Activated T-helper 1 cell treated with Interleukin-2 at 50 U/mL for 16 hours (primary cell): ENCODE measurements around the gene UBE3A.

Experiments used
- DNase-seq: peaks from one replicate; pipeline ENCODE4 v3.0.0-alpha.2; 2020; ENCODE audit warnings: low read depth

Gene UBE3A

GRCh38 chr15:25403771-25404170 is 35.1 kb downstream of the UBE3A start:
- DNase-seq = no peak

- DNase-seq = no peak
These were observed 36.5 kb downstream of the UBE3A start for GRCh38 chr15:25402342-25402741.

DNA sequence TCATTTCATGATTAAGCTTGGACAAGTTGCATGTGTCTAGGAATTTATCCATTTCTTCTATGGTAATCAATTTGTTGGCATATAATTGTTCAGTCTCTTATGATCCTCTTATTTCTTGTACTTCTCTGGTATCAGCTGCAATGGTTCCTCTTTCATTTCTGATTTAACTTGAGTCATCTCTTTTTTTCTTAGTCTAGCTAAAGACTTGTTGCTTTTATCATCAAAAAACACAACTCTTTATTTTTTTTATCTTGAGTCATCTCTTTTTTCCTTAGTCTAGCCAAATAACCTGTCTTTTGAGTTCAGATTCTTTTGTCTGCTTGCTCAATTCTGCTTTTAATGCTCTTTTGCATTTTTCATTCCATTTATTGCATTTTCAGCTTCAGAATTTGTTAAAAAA is 37.3 kb downstream of the UBE3A start:
- DNase-seq = no peak

DNA sequence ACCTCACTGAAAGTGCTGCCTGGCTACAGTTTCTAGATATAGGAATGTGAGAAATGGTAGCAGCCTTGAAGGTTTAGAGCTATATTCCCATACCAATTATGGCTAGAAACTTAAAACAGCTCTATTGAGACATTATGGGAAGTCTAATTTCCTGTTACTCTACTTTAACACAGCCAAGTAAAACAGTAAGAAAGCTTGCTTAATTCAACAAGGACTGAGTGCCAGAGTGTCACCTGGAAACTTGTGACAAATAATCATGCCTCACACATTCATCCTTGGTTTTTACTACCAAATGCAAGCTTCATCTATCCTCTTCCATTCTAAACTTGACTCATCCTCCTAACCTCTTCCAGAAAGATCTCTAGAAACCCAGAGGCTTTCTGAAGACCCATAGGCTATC is 41.7 kb downstream of the UBE3A start:
- no peak for DNase-seq

DNA sequence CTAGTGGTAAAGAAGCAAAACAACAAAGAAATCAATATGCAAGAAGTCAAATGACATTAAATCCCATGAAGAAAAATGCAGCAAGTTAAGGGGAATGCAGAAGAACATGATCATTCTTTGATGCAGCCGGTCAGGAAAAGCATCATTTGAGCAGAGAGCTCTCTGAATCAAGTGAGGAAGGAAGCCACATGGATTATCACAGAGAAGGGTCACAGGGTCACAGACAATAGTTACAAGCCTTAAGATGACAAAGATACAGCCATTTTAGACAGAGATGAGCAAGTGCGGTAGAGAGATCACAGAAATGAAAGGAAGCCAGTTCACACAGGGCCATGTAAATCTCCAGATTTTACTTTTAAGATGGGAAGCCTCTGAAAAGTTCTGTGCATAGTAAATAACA is 43.9 kb downstream of the UBE3A start:
- no peak for DNase-seq

DNA sequence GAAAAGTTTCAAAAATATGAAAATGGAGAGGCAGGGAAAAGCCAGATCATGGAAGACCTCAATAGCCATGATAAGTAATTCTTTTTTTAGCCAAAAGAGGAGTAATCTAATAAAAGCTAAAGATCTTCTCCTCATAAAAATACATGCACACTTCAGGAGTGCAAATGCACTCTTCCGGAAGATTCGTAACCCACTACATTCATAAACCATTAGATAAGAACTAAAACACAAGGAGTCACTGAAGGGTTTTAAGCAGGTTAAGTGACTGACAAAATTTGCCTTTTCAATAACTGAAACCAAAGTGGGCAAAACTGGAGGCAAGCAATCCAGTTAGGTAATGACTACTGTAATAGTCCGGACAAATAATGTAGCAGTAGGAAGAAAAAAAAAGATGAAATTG is 46.0 kb downstream of the UBE3A start:
- no peak for DNase-seq

DNA sequence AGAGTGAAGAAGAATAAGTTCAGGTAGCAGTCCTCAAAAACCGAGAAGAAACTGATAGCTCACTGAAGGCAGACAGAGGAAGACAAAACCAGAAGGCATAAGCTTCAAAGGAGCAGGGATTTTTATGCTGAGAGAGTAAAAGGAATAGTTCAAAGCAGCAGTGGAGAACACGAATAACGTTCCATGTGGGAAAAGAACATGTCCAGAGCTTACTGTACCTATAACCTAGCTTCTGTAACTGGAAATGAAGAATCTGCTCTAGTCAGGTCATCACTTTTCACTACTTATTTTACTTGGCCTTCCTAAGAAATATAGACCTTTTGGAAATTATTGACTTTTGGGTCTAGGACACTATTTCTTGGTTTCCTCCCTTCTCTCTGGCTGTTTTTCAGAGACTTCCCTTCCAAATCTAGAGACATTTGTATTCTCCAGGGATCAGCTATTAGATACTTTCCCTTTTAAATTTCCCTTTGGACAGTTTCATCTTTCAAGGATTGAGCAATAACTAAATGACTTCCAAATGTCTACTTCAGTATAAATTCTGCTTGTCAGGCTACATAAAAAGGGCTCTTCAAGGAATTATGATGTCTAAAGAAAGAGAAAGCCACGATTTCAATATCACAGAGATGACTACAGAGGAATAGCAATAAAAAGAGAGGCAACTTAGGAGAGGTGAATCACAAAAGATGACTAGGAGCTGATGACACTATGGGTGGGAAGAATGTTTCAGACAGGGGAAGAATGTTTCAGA is 46.7 kb downstream of the UBE3A start:
- DNase-seq = no peak

GRCh38 chr15:25385986-25386385 is 52.8 kb downstream of the UBE3A start:
- DNase-seq = no peak

GRCh38 chr15:25381579-25381978 is 57.2 kb downstream of the UBE3A start:
- no peak for DNase-seq

GRCh38 chr15:25378501-25378901 is 60.3 kb downstream of the UBE3A start:
- no peak for DNase-seq

GRCh38 chr15:25375557-25375956 is 63.3 kb downstream of the UBE3A start:
- no peak for DNase-seq

GRCh38 chr15:25374143-25374542 is 64.7 kb downstream of the UBE3A start:
- no peak for DNase-seq

- DNase-seq = no peak
These were observed 66.5 kb downstream of the UBE3A start for GRCh38 chr15:25372298-25372697.

DNA sequence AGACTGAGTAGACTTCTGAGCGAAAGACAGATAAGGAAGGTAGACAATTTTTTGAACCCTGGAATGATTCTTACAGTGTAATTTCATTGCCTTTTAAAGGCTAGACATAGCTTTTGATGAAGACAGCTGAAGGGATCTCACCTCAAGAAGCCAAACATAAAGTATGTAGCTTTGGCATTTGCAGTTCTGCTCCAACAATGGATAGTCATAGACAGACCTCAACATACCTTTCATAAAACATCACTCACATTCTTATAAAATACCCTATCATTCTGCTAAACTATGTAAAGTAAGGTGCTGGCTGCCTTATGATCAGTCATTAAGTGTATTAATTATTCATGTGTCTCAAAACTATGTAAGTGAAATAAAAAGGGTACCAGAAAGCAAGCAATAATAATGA is 70.0 kb downstream of the UBE3A start:
- DNase-seq = no peak

DNA sequence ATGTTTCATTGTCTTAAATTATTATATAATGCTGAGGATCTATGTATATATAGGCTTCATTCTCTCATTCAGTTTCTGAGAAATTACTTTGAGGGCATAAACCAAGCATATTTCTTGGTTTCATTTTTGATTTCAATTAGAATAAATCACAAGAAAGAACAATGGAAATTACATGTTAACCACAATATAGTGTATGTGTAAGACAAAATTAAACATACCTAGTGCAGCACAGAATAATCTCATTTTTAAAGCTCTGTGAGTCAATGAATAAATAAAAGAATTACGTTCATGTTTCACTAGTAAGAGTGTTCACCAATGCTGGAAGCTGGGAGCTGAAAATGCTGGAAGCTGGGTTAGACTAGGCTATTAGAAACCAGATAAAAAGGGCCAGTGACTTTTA is 72.8 kb downstream of the UBE3A start:
- no peak for DNase-seq

DNA sequence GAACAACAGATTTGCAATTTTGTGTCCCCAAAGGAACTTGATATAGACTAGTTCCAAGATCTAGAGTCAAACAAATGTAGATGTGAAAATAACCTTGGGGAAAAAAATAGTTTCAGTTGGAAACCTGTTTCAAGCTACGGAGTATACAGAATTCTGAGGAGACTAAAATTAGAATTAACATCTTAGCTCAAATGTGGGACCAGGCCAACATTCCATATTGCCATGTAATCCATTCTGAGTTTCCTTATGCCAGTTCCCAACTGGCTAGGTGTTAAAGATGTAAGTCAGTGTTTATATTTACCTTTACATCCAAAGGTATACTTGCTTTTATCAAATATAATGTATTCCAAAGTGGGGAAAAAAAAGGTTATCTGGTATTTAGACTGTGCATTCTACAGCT is 76.3 kb downstream of the UBE3A start:
- no peak for DNase-seq

GRCh38 chr15:25347707-25348106 is 91.1 kb downstream of the UBE3A start:
- DNase-seq = no peak

DNA sequence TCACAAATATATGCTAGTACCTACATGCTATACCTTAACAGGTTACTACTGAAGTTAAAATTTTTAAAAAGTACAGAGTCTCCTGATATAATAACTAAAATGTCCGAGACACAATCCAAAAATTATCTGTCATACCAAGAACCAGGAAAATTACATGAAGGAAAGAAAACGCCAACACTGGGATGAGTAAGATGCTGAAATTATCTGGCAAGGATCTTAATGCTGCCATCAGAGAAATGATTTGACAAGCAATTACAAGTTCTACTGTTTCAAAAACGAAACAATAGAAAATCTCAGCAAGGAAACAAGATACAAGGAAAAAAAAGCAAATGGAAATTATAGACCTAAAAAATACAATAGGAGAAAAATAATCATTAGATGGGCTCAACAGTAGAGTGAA is 92.5 kb downstream of the UBE3A start:
- no peak for DNase-seq

- DNase-seq = no peak
These were observed 92.9 kb downstream of the UBE3A start for GRCh38 chr15:25345943-25346342.

DNA sequence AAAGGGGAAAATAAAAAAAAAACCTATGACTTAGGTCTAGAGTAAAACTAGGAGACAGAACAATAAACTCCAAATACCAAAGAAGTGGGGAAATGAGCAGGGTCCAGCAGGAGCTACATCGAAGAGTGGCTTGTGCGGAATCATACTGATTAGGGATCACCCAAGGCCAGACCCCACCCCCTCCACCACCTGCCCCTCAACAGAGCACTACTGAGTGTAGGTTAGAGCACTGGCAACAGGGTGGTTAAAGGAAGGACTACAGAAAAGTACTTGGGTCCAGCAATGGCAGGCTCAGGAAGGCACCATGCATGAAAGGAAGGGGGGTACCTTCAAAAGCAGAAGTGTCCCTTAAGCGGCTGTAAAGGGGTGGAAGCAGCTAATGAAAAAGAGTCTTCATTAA is 96.2 kb downstream of the UBE3A start:
- DNase-seq = no peak

DNA sequence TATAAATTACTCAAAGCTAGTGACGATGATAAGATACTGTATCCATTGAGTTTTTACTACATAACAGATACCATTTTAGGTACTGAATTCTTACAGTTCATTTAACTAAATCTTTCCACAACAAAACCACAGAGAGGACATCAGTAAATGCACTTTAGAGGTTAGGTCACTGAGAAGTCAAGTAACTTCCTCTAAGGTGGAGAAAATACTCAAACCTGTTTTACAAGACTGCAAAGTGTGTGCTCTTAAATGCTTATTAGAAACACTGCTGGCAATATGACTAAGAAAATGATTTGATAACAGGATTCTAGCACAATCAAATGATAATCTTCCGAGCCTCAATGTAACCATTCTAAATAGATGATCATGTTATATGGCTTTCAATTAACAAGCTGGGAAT is 99.4 kb downstream of the UBE3A start:
- DNase-seq = no peak

GRCh38 chr15:25335279-25335678 is 103.5 kb downstream of the UBE3A start:
- no peak for DNase-seq

DNA sequence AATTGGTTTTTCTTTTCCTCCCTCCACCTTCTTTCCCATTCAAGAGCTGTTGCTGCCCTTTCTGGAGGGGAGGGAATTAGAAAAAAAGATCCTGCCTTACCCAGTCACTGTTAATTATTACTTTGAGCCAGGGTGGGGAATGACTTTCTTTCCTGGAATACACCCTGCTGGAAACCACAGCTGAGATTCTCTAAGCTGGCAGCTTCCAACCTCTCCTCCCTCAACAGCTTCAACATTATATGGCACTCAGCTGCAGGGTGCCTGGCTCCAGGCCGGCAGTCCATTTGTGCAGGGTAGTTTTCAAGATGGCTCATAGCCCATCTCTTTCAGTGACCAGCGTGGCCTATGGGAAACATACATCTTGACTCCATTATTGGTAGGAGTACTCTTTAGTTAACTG is 105.8 kb downstream of the UBE3A start:
- DNase-seq = no peak

- no peak for DNase-seq
These were observed 106.5 kb downstream of the UBE3A start for GRCh38 chr15:25332306-25332705.

GRCh38 chr15:25331860-25332259 is 107.0 kb downstream of the UBE3A start:
- no peak for DNase-seq
